IPS DF 4.7 (cell line): ENCODE data around the gene TAPBPL.

Source experiments
- DNase-seq: peaks from one replicate; pipeline ENCODE4 v3.0.0-alpha.2; 2013; ENCODE audit warnings: low spot score; ENCODE audit errors: extremely low read depth

Gene TAPBPL

DNA sequence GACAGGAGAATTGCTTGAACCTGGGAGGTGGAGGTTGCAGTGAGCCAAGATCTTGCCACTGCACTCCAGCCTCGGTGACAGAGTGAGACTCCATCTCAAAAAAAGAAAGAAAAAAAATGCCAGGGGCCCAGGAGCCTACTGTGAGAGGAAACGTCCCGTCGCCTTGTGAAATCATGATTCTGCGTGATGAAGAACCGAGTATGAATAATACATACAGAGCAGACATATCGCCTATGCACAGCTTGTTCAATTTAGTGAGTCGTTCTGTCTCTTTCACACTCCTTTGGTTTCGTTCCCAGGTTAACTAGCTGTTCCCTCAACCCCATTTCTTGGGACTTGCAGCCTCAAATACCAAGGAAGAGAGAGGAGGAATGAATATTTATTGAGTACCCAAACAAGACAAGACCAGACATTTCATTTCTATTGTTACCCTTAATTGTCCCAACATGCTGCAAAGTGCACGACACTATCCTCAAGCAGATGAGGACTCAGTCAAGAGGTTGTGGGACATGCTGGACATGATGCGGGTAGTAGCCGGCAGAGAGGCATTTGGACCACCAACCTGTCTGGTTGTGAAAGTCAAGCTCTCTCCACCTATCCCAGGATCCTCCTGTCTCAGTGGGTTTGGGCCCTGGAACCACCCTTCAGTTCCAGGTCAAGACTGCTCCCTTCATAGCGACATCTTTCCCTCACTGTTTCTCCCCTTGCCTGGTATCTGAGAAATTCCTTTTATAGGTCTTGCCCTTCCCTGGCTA, 15.7 kb upstream of the TAPBPL start:
- DNase-seq: no peak

DNA sequence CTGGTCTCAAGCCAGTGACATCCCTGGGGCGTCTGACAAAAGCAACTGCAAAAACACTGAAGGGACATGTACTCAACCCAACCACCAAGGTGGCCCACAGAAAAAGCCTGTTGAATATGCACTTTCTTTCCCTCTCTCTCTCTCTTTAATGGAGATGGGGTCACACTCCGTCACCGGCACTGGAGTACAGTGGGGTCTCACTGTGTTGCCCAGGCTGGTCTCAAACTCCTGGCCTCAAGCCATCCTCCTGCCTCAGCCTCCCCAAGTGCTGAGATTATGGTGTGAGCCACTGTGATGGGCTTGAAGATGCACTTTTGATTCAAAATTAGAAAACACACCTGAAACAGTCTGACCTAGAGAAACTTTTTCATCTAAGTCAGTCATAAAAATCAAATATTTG, 14.3 kb upstream of the TAPBPL start:
- DNase-seq: no peak

DNA sequence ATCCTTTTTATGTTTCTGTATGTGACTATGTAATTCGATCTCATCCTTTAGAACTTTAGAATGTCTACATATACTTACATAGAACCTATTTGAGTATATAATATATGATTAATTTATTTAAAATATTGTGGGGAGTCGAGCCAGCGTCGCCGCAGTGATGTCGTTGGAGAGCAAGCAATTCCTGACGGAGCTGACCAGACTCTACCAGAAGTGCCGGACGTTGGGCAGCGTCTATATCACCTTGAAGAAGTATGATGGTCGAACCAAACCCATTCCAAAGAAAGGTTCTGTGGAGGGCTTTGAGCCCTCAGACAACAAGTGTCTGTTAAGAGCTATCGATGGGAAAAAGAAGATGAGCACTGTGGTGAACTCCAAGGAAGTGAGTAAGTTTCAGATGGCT, 13.5 kb upstream of the TAPBPL start:
- DNase-seq: no peak

DNA sequence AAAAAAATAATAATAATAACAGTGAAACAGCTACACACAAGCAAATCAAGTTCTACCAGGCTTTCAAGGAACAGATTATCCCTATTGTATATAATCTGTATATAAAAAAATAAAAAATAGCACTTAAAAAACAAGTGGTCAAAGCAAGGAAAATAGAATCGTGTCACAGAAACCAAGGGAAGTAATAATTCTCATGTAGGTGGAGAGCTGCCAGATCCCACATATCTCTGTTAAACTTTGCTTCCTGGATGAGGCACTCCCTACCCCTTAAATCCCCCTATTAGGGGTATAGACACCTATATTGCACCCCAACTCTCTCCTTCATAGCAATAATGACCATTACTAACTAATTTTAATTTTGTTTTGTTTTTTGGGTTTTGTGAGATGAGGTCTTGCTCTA, 11.5 kb upstream of the TAPBPL start:
- DNase-seq: no peak

DNA sequence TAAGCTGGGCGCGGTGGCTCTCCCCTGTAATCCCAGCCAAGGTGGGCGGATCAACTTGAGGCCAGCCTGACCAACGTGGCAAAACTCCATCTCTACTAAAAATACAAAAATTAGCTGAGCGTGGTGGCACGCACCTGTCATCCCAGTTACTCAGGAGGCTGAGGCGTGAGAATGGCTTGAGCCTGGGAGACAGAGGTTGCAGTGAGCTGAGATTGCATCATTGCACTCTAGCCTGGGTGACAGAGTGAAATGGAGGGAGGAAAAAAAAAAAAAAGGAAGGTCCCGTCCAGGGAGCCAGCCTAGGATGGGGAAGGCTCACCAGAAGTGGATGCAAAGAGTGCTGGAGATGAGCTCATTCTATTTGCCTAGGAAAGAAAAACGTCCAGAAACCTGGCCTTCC, 9.0 kb upstream of the TAPBPL start:
- no peak for DNase-seq

DNA sequence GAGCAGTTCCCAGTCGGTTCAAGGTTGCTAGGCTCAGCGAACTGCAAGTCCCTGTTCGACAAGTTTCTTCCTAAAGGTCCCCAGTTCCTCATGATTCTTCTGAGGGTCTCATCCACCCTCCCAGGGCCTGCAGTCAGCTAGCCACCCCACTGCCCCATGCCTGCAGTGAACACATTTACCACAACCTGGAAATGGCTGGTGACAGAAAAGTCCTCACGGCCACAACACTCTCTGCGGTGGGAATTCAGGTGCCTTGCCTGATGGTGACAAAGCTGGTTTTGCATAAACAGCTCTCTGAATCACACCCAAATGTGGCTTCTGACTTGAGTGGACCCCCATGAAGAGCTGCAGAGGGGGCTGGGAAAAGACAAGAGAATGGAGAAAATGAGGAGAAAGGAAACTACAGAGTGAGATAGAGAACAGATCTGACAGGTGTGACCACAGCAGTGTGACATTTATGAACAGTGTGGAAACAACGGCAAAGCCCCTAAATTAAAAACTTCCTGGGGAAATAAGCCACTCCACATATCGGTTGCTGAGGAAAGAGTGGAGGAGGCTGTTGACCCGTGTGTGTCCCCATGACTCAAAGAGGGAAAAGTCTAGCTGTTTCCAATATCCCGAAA, 8.4 kb upstream of the TAPBPL start:
- no peak for DNase-seq

DNA sequence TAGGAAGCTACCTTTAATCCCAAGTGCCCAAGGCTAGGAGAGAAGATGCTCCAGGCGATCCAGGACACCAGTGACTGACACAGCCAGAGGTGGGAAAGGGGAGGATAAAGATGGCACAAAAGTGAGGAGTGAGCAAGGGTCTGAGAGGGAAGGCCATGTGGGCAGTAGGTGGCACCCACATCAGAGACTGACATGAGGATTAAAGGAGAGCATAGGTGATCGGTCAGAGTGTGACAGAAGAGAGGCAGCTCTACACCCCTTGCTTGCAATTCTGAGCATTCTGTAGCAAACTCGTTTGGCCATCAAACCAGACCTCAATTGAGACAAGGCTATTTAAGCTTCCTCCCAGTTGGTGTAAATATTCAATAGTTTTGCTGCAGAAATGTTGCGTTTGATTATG, 7.8 kb upstream of the TAPBPL start:
- DNase-seq: no peak

DNA sequence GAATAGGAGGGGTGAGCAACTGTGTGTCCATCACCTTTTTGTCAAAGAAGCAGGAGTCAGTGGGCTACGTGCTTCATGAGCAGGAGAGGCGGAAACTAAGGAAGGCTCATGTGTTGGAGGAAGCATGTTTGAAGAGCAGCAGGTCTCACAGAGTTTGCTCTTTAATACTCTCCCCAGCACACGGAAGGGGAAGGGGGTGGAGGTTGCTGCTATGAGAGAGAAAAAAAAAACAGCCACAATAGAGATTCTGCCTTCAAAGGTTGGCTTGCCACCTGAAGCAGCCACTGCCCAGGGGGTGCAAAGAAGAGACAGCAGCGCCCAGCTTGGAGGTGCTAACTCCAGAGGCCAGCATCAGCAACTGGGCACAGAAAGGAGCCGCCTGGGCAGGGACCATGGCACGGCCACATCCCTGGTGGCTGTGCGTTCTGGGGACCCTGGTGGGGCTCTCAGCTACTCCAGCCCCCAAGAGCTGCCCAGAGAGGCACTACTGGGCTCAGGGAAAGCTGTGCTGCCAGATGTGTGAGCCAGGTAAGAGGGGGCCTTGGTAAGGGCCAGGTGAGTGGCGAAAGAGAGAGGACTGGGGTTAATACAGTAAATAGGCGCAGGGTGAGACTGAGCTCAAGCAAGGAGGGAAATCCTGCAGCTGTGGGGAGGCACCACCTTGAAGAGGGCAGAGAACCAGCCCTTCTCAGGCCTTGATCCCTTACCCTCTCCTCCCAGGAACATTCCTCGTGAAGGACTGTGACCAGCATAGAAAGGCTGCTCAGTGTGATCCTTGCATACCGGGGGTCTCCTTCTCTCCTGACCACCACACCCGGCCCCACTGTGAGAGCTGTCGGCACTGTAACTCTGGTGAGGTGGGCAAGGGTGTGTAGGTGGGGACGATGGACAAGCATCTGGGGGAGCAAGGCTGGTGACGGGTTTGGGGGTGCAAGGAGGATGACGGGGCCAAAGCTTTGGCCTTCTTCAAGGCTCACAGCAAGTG, 6.8 kb upstream of the TAPBPL start, which contains the start of gene CD27:
CD27 (plus strand) TSS at position 252 of the 985 bp plus-strand sequence; CDS start at position 393, 141 bp downstream.
- no peak for DNase-seq

DNA sequence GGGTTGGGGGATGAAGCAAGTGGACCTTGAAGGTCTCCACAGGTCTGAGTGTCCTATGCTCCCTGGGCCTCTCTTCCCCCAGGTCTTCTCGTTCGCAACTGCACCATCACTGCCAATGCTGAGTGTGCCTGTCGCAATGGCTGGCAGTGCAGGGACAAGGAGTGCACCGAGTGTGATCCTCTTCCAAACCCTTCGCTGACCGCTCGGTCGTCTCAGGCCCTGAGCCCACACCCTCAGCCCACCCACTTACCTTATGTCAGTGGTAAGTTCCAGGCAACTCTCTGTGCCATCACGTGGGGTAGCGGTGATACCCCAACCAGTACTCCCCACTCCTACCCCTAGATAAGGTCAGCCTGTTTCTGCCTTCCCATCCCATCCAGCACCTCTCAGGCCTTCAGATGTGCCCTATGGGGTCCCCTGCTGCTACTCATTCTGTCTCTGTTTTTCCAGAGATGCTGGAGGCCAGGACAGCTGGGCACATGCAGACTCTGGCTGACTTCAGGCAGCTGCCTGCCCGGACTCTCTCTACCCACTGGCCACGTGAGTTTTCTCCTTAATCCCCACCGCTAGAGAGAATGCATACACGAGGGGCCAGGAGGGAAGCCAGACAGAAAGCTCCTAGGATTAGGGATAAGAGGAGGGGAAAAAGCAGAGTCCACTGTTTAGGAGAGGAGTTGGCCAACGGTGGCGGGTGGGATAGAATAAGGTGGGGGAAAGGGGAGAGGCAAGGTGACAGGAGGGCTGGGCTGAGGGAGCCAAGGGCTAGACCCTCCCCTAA, 1.6 kb upstream of the TAPBPL start:
- DNase-seq: no peak

DNA sequence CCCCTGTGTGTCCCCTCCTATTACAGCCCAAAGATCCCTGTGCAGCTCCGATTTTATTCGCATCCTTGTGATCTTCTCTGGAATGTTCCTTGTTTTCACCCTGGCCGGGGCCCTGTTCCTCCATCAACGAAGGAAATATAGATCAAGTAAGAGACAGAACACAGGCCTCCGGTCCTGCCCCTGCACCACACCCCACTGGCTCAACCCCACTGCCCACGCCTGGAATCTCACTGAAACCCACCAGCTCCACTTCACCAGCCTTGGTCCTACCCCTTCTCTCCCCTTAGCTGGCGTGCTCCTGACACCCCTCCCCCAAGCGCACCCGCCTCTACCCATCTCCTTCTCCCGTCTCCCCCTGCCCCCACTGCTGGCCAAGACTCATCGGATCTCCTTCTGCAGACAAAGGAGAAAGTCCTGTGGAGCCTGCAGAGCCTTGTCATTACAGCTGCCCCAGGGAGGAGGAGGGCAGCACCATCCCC, 934 bp upstream of the TAPBPL start:
- DNase-seq: no peak

DNA sequence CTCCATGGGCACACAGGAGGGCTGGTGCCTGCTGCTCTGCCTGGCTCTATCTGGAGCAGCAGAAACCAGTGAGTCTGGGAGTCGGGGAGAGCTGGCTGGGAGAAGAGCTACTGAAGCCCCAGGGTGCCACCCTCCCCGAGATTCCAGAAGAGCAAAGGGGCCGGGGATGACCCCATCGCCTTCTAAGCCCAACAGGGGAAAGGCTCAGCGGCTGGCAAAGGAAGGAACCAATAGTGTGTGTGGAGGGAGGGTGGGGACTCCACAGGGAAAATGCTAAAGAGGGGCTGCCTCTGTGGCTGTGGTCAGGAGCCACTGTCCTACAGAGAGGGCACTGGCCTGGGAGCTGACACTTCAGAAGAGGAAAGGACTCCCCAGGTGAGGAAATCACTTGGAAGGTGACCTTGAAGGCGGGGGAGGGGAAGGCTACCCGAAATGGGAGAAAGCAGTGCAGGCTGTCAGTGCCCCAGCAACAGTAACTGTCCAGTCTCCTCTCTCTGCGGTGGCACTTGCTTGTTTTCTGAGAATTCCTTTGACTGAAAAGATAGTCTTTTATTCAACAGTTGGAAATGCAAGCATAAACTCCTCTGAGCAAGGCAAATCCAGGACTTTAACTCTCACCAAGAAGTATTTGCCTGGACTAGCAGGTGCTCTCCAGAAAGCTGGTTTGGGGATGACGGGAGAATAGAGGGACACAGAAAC, 552 bp downstream of the TAPBPL start:
- no peak for DNase-seq

DNA sequence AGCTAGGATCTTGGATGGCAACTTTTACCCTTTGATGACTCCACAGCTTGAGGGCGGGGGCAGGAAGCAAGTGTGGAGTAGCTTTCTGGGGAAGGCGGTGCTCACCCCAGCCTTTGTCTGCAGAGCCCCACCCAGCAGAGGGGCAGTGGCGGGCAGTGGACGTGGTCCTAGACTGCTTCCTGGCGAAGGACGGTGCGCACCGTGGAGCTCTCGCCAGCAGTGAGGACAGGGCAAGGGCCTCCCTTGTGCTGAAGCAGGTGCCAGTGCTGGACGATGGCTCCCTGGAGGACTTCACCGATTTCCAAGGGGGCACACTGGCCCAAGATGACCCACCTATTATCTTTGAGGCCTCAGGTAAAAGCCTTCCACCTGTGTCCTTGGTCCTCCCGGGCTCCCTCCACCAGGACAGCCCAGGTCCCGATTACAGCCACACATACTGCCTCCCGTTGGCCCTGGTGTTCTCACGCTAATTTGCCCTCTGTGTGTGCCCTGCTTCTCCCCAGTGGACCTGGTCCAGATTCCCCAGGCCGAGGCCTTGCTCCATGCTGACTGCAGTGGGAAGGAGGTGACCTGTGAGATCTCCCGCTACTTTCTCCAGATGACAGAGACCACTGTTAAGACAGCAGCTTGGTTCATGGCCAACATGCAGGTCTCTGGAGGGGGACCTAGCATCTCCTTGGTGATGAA, 1.2 kb downstream of the TAPBPL start:
- no peak for DNase-seq

DNA sequence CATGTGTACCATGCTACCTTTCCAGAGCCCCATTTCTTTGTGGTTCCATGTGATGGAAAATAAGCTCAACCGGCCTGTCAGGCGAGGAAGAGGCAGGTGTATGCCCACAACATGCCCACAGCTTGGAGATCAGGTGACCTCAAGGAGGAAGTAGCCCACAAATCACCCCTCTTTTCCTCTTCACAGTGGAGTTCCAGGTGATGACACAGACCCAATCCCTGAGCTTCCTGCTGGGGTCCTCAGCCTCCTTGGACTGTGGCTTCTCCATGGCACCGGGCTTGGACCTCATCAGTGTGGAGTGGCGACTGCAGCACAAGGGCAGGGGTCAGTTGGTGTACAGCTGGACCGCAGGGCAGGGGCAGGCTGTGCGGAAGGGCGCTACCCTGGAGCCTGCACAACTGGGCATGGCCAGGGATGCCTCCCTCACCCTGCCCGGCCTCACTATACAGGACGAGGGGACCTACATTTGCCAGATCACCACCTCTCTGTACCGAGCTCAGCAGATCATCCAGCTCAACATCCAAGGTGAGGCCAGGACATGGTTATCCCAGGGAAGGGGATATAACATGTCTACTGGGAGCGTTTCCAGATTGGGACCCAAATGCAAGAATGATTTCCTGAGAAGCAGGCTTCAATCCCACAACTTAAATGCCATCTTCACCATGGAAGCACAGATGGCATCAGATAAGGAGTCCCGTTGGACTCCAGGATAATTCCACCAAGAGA, 5.5 kb downstream of the TAPBPL start:
- DNase-seq: no peak

DNA sequence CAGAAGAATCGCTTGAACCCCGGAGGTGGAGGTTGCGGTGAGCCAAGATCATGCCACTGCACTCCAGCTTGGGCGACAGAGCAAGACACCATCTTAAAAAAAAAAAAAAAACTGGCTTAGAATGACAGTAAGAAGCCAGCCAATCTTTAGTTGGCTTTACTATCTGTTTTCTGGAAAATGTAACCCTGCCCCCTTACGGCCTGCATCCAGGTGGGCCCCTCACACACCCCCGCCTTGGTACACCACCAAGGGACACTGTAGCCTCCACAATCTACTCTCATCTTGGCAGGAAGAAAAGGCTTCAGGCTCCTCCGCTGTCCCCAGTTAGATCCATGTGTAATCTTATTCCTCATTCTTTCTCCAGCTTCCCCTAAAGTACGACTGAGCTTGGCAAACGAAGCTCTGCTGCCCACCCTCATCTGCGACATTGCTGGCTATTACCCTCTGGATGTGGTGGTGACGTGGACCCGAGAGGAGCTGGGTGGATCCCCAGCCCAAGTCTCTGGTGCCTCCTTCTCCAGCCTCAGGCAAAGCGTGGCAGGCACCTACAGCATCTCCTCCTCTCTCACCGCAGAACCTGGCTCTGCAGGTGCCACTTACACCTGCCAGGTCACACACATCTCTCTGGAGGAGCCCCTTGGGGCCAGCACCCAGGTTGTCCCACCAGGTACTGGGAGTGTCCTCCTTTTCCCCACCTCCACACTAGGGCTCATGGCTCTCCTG, 6.6 kb downstream of the TAPBPL start:
- no peak for DNase-seq

DNA sequence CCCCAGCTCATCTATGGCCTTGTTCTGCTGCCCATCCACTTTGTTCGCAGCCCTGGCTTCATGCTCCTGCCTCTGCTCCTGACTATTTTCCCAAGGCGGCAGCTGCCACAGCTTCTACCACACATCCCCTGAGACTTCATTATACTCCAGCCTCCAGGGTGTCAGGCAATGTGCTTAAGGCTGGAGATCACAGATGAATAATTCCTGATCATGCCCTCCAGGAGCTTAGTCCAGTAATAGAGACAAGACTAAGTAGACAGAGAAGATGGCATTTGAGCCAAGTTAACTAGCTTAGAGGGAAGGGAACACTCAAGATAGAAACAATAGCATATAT, 7.1 kb downstream of the TAPBPL start:
- DNase-seq: no peak

DNA sequence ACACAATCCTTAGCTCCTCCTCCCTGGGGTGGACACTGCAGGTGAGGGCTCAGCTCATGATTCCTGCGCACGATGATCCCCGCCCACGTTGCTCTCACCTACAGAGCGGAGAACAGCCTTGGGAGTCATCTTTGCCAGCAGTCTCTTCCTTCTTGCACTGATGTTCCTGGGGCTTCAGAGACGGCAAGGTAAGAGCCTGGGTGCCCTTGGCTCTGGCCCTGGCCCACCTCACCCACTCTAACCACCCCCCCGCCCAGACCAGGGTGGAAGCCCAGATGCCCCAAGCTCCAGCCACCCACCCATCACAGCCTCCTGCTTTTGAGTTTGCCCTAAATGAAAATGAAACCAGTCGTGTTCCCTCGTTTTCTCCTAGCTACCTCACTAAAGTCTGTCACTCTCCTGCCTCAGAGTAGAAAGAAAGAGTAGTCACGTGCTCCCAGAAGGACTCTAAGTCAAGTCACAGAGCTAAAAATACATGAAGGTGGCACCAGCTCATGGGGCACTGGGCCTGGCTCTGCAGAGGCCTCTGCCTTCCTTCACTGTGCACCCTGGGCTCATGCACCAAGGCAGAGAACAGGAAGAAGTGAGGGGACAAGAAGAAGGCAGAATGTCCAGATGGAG, 9.0 kb downstream of the TAPBPL start:
- no peak for DNase-seq

DNA sequence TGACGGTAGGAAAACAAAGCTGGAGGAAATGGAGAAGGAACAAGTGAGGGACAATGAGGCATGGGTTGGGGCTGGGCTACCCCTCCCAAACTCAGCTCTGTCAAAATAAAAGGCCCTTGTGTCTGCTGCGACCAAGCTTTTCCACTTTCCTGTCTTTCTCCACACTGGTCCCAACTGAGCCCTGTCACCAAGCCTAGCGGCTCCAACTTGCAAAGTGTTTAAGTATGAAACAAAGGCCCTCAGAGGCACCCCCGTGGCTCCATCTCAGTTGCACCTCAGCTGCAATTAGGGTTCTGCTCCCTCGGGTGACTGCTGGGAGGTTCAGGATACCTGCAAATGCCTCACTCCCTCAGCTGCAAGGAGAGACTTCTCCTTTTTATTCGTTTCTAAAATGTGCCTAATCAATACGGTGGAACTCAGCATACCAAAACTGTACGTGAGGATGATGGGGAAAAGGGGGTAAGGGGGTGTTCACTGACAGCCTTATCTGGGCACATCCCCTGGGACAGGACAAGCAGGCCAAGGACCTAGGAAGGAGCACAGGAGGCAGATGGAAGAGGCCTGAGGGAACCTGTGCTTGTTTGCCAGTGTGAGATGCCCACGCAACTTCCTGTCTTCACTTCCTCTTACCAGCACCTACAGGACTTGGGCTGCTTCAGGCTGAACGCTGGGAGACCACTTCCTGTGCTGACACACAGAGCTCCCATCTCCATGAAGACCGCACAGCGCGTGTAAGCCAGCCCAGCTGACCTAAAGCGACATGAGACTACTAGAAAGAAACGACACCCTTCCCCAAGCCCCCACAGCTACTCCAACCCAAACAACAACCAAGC, 9.8 kb downstream of the TAPBPL start:
- no peak for DNase-seq
